Naive thymus-derived CD4-positive, alpha-beta T cell (primary cell): ENCODE measurements around the gene GDPD4. TPM values are rescaled to one million over a fixed set of nuclear protein-coding genes. Genes with fewer than 3 reads are reported as not detected.

ENCODE experiments used
- ATAC-seq: fragments of 150-1000 bp; cut with Tn5 transposase; 2 replicates; pipeline ENCODE4 v1.10.0; 2021; ENCODE audit warnings: mild to moderate bottlenecking, moderate library complexity
- CTCF ChIA-PET: fragments of 350-600 bp; sonication (Branson Sonifier 250); formaldehyde crosslinking; loops from one replicate; lab custom pipeline; 2021; ENCODE audit warnings: antibody characterized with exemption; lab: Charles Lee
- POLR2A ChIA-PET: fragments of 350-600 bp; sonication (Branson Sonifier 250); formaldehyde crosslinking; loops from one replicate; lab custom pipeline; 2021; ENCODE audit warnings: antibody characterized with exemption, inconsistent platforms; lab: Charles Lee
- DNase-seq, 9 donors: peaks; one replicate each; pipeline versions ENCODE4 v3.0.0 to v3.0.0-alpha.2; 2020 to 2022; ENCODE audit warnings: mixed read lengths in 1 of 9
- H3K27ac ChIP-seq: one replicate; pipeline ENCODE4 v1.7.0; 2013; ENCODE audit warnings: mild to moderate bottlenecking, low read depth, low read length, moderate library complexity
- H3K27me3 ChIP-seq, 2 donors: one replicate each; pipeline ENCODE4 v1.7.0; 2013; ENCODE audit warnings: low read length in 2 of 2, mild to moderate bottlenecking in 2 of 2, moderate library complexity in 2 of 2; ENCODE audit not compliant: control insufficient read depth in 2 of 2, insufficient read depth in 2 of 2
- H3K36me3 ChIP-seq, 3 experiments: 1 replicate in 2 of 3; 2 replicates in 1 of 3; pipeline ENCODE4 v1.7.0; 2013; ENCODE audit warnings: low read length in 3 of 3, mild to moderate bottlenecking in 3 of 3, moderate library complexity in 1 of 3; ENCODE audit not compliant: insufficient read depth in 3 of 3, control insufficient read depth in 2 of 3
- H3K4me1 ChIP-seq, 2 donors: one replicate each; pipeline ENCODE4 v1.7.0; 2013; ENCODE audit warnings: low read length in 2 of 2, mild to moderate bottlenecking in 2 of 2, moderate library complexity in 1 of 2; ENCODE audit not compliant: control insufficient read depth in 2 of 2, insufficient read depth in 2 of 2
- H3K4me3 ChIP-seq: 2 replicates; pipeline ENCODE4 v1.7.0; 2013; ENCODE audit warnings: mild to moderate bottlenecking, low read length
- H3K9me3 ChIP-seq, 3 experiments: 1 replicate in 2 of 3; 2 replicates in 1 of 3; pipeline ENCODE4 v1.7.0; 2013; ENCODE audit warnings: low read length in 3 of 3; ENCODE audit not compliant: control insufficient read depth in 2 of 3
- H3K27ac Mint-ChIP-seq, 9 donors: one replicate each; pipeline ENCODE4 v1.8.0; 2020 to 2022; ENCODE audit warnings: mixed read lengths in 9 of 9, mild to moderate bottlenecking in 8 of 9, moderate library complexity in 5 of 9, inconsistent platforms in 2 of 9
- H3K27me3 Mint-ChIP-seq, 5 donors: one replicate each; pipeline ENCODE4 v1.8.0; 2021 to 2022; ENCODE audit warnings: mixed read lengths in 5 of 5, mild to moderate bottlenecking in 1 of 5
- H3K36me3 Mint-ChIP-seq, 5 donors: one replicate each; pipeline ENCODE4 v1.8.0; 2020 to 2022; ENCODE audit warnings: mixed read lengths in 5 of 5, mild to moderate bottlenecking in 3 of 5, inconsistent platforms in 1 of 5
- H3K4me1 Mint-ChIP-seq, 7 donors: one replicate each; pipeline ENCODE4 v1.8.0; 2020 to 2022; ENCODE audit warnings: mixed read lengths in 7 of 7, mild to moderate bottlenecking in 3 of 7, inconsistent platforms in 1 of 7
- H3K4me3 Mint-ChIP-seq, 10 donors: one replicate each; pipeline ENCODE4 v1.8.0; 2020 to 2022; ENCODE audit warnings: mild to moderate bottlenecking in 10 of 10, mixed read lengths in 10 of 10, moderate library complexity in 6 of 10, inconsistent platforms in 2 of 10
- H3K9me3 Mint-ChIP-seq, 11 donors: one replicate each; pipeline ENCODE4 v1.8.0; 2020 to 2022; ENCODE audit warnings: mixed read lengths in 11 of 11, mild to moderate bottlenecking in 4 of 11, inconsistent platforms in 1 of 11, moderate library complexity in 1 of 11
- intact Hi-C, 2 donors: fragments of 100-400 bp; cut with micrococcal nuclease; formaldehyde crosslinking; loops; one replicate each; pipeline ENCODE4 v1.15.1; 2023
- polyA plus RNA-seq, 2 donors: library from polyadenylated mRNA; unstranded; fragments of 300-500 nt; fragmentation: Illumina TruSeq; gene quantifications; one replicate each; pipeline ENCODE4 v1.2.3, GENCODE V29; 2021
- total RNA-seq, 6 experiments: library from RNA in 5 of 6; stranded (reverse) in 5 of 6; gene quantifications; 1 replicate in 5 of 6; 2 replicates in 1 of 6; pipeline ENCODE4 v1.2.3 and lab custom pipeline; 2021 to 2026

GDPD4 gene
- total and polyA plus RNA-seq, 7 experiments from 2014 or later, result not detected

DNA sequence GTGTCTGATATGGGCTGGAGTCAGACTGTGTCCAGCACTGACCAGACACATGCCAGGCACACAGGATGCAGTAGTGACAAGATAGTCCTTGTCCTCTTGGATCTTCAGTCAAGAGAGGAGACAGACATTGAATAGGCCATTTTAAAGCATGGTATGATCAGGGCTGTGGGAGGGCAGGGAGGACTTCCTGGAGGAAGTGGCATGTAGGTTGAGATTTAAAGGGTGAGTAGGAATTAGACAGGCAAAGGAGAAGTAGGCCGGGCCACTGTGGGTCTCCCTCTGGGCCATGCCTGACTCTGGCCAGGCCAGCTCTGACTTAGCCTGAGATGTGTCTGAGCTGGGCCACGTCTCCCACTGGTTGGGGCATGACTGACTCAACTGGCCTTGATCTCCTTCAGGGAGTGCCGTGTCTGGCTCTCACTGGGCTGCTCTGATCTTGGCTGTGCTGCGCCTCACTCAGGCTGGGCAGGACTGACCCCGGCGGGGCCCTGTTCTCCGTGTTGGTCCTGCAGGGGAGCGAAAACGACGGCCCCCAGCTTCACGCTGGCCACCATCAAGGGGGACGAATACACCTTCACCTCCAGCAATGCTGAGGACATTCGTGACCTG, 102.2 kb downstream of the GDPD4 start:
- H3K36me3 Mint-ChIP-seq, result no peaks in the 10 kb centered on the region
- peaks cover 0 to 5% (median 0%) of the 10 kb centered on the region in 7 donors for H3K4me1 Mint-ChIP-seq
- Histone ChIP-seq H3K4me3 (no peak overlapping the region), H3K4me1 (no peaks in the 10 kb centered on the region), H3K27me3 (no peaks in the 10 kb centered on the region), H3K27ac (no peak overlapping the region), H3K9me3 (no peaks in the 10 kb centered on the region), H3K36me3 (no peaks in the 10 kb centered on the region)
- H3K9me3 Mint-ChIP-seq, result no peaks in the 10 kb centered on the region
- CTCF ChIA-PET, result no interaction called here
- no peak overlapping the region for H3K27ac Mint-ChIP-seq
- no peaks in the 10 kb centered on the region for H3K27me3 Mint-ChIP-seq
- H3K4me3 Mint-ChIP-seq, result no peak overlapping the region
- no peak for DNase-seq
- POLR2A ChIA-PET, result no interaction called here
- no peak for ATAC-seq
- intact Hi-C loops, result no loop called here

DNA sequence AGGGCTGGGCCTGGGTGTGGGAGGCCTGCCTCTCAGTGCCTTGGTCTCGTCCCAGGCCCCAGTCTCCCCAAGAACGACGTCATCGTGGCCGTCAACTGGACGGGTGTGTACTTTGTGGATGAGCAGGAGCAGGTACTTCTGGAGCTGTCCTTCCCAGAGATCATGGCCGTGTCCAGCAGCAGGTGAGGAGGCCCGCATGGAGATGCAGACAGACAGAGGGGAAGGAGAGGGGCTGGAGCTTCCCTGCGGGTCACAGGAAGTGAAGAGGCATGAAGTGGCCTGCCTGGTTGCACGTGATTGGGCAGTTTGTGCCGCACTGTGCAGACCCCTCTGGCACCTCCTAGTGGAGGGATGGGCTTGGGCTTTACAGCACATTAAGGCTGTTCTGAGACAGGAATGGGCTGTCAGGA, 103.0 kb downstream of the GDPD4 start:
- DNase-seq (no peak), ATAC-seq (no peak)
- H3K4me3 ChIP-seq, result no peak overlapping the region
- no peaks in the 10 kb centered on the region for H3K36me3 ChIP-seq
- Mint-ChIP-seq H3K4me1 (peaks cover 0 to 2% (median 0%) of the 10 kb centered on the region in 7 donors), H3K9me3 (no peaks in the 10 kb centered on the region), H3K27ac (peak overlapping the region in 1 of 9 donors; percentile 82), H3K4me3 (no peak overlapping the region), H3K36me3 (no peaks in the 10 kb centered on the region), H3K27me3 (no peaks in the 10 kb centered on the region)
- H3K27me3 ChIP-seq, result no peaks in the 10 kb centered on the region
- intact Hi-C loops, result no loop called here
- no peaks in the 10 kb centered on the region for H3K4me1 ChIP-seq
- no peak overlapping the region for H3K27ac ChIP-seq
- POLR2A ChIA-PET, result no interaction called here
- H3K9me3 ChIP-seq, result no peaks in the 10 kb centered on the region
- CTCF ChIA-PET, result no interaction called here

DNA sequence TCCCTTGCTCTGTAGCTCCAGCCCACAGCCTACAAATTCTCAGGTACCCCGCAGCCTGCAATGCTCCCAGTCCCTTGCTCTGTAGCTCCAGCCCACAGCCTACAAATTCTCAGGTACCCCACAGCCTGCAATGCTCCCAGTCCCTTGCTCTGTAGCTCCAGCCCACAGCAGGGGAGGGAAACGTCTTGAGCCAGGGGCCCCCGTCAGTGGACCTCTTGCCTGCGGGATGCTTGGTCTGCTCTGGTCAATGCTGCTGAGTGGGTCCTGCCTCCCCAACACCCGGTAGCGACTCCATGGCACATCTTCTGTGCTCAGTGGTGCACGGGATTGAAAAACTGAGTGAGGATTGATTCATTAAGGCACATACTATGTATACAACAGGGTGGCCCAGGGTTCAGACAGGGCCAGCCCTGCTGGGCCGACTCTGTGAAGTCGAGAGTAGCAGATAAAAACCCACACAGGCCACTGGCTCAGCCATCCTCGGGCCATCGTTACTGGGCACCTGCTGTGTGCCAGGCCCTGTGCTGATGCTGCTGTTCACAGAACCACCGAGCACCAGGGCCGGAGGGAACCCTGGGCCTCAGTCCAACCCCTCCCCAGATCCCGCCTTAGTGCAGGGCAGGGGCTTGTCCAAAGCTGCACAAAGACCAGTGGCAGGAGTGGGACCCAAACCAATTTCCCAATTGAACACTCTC, 103.7 kb downstream of the GDPD4 start:
- Histone ChIP-seq H3K27me3 (no peaks in the 10 kb centered on the region), H3K36me3 (no peaks in the 10 kb centered on the region), H3K27ac (no peak overlapping the region), H3K4me3 (no peak overlapping the region), H3K9me3 (no peaks in the 10 kb centered on the region), H3K4me1 (no peaks in the 10 kb centered on the region)
- Mint-ChIP-seq H3K27me3 (no peaks in the 10 kb centered on the region), H3K4me1 (no peaks in the 10 kb centered on the region), H3K4me3 (no peak overlapping the region), H3K36me3 (no peaks in the 10 kb centered on the region), H3K27ac (no peak overlapping the region), H3K9me3 (no peaks in the 10 kb centered on the region)
- POLR2A ChIA-PET, result no interaction called here
- intact Hi-C loops, result no loop called here
- DNase-seq, result no peak
- ATAC-seq, result no peak
- CTCF ChIA-PET, result interaction anchor here (0.6 kb wide), 1 partner anchor 236 kb away, joined by 3 read pairs; no protein-coding TSS in a partner anchor

DNA sequence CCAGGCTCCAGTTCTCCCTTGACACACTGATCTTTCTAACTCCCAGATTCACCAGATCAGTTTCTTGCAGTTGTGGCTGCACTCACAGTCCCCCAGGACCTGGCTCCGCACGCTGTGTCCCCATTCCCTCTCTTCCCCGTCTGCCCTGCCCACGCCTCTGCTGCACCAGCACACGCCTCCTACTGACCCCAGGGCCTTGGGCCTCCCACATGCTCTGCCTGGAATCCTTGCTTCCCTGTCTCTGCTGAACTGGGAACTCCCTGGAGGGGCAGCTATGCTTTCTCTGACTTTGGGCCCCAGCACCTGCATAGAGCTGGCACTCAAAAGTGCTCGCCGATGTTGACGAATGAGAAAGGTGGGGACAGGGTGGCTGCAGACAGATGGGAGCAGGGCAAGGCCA, 104.5 kb downstream of the GDPD4 start:
- no peak overlapping the region for H3K27ac Mint-ChIP-seq
- DNase-seq, result no peak
- H3K27ac ChIP-seq, result no peak overlapping the region
- no peak overlapping the region for H3K4me3 Mint-ChIP-seq
- intact Hi-C loops, result no loop called here
- ChIA-PET CTCF (interaction anchor here (0.6 kb wide), 1 partner anchor 235 kb away, joined by 3 read pairs; no protein-coding TSS in a partner anchor), POLR2A (no interaction called here)
- no peaks in the 10 kb centered on the region for H3K4me1 Mint-ChIP-seq
- H3K4me3 ChIP-seq, result no peak overlapping the region
- no peaks in the 10 kb centered on the region for H3K36me3 ChIP-seq
- H3K27me3 ChIP-seq, result no peaks in the 10 kb centered on the region
- H3K36me3 Mint-ChIP-seq, result no peaks in the 10 kb centered on the region
- H3K9me3 Mint-ChIP-seq, result no peaks in the 10 kb centered on the region
- ATAC-seq, result no peak
- H3K4me1 ChIP-seq, result no peaks in the 10 kb centered on the region
- no peaks in the 10 kb centered on the region for H3K27me3 Mint-ChIP-seq
- H3K9me3 ChIP-seq, result no peaks in the 10 kb centered on the region

DNA sequence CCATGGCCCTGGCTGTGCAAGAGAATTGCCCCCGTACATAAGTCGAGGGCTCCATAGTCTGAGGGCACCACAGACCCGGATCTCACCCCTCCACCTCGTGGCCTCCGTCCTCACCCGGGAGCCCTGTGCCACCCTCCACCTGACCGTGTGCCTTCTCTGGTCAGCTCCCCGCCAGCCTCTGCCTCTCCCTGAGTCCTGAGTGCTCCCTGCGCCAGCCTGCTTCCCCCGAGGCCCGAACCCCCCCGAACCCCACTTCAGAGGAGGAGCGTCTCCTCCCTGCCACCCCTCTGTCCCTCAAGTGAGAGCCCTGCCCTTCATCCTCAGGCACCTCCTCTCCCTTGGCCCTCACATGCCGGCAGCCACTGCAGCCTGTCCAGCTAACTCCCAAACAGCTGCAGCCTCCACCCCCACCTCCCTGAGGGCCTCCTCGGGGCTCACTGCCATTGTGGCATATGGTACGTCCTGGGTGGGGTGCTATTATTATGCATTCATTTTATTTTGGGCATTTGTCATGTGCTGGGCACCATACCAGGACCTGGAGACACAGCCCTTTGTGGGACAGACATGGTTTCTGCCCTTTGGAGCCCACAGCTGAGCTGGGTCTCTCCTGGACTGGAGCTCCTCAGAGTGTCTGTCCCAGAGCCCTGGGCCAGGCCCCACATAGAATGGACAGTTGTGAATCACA, 106.3 kb downstream of the GDPD4 start:
- H3K4me1 ChIP-seq, result no peaks in the 10 kb centered on the region
- H3K36me3 Mint-ChIP-seq, result no peaks in the 10 kb centered on the region
- no peaks in the 10 kb centered on the region for H3K9me3 ChIP-seq
- peak in 1 of 9 donors; percentile 3 for DNase-seq
- H3K27me3 ChIP-seq, result no peaks in the 10 kb centered on the region
- H3K9me3 Mint-ChIP-seq, result no peaks in the 10 kb centered on the region
- H3K4me3 ChIP-seq, result no peak overlapping the region
- intact Hi-C loops, result no loop called here
- no peaks in the 10 kb centered on the region for H3K36me3 ChIP-seq
- H3K4me3 Mint-ChIP-seq, result no peak overlapping the region
- H3K4me1 Mint-ChIP-seq, result no peaks in the 10 kb centered on the region
- H3K27ac Mint-ChIP-seq, result no peak overlapping the region
- H3K27ac ChIP-seq, result no peak overlapping the region
- H3K27me3 Mint-ChIP-seq, result no peaks in the 10 kb centered on the region
- CTCF ChIA-PET, result interaction anchor here (1.3 kb wide), 2 partner anchors 9 to 354 kb away, joined by 3 to 4 read pairs; no protein-coding TSS in a partner anchor
- POLR2A ChIA-PET, result no interaction called here
- no peak for ATAC-seq

DNA sequence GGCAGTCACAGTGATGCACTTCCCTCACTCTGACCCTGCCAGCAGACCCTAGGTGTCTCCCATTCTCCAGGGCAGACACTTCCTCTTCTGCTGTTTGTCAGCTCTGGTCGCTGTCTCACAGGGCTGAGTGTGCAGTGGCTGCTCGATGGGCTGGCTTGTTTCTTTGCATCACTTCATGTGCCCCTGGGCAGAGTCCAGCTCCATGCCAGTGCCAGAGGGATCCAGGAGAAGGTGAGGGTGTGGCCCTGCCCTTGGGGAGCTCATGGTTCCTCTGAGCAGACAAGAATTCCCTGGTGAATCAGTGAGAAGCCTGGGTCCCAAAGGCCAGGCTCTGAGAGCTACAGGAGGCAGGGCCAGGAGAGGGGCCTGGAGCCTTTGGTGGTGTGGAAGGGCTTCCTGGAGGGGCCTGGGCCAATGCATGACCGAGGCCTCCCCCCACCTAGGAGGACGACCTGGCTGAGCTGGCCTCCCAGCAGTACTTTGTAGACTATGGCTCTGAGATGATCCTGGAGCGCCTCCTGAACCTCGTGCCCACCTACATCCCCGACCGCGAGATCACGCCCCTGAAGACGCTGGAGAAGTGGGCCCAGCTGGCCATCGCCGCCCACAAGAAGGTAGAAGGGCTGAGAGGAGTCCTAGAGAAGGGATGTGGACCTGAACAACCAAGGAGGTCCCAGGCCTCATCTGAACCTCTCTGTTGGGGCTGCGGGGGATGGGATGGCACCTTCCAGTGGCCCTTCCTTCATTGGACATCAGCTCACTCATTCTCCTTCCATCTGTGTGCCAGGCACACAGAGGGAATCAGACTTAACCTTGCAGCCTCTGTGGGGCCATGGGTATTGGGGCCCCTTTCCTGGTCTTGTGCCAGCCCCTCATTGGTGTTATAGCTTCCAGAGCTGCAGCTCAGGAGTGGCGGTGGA, 107.3 kb downstream of the GDPD4 start:
- Histone ChIP-seq H3K9me3 (no peaks in the 10 kb centered on the region), H3K27ac (no peak overlapping the region), H3K4me1 (no peaks in the 10 kb centered on the region), H3K36me3 (no peaks in the 10 kb centered on the region), H3K27me3 (no peaks in the 10 kb centered on the region), H3K4me3 (no peak overlapping the region)
- intact Hi-C loops, result no loop called here
- CTCF ChIA-PET, result interaction anchor here (1.1 to 1.3 kb wide), 3 partner anchors 8 to 425 kb away, joined by 3 to 4 read pairs (median 3); no protein-coding TSS in a partner anchor
- Mint-ChIP-seq H3K4me1 (no peaks in the 10 kb centered on the region), H3K4me3 (no peak overlapping the region), H3K9me3 (no peaks in the 10 kb centered on the region), H3K36me3 (no peaks in the 10 kb centered on the region), H3K27ac (no peak overlapping the region), H3K27me3 (no peaks in the 10 kb centered on the region)
- ATAC-seq (no peak), DNase-seq (peak in 1 of 9 donors; percentile 1)
- POLR2A ChIA-PET, result no interaction called here
